ENCODE data around the gene ADAP2.
A peak's percentile ranks its signal among the peaks of the same experiment; 100 is the strongest.
"Not testable (repeated sequence)": the region's sequence is repeated elsewhere in the genome, so short reads cannot be mapped to it uniquely, and the experiment has no call there.

The ADAP2 gene

GRCh38 chr17:30920683-30921543 lies 832 bp upstream of the ADAP2 start:
- Mint-ChIP-seq H3K36me3 (ENCODE audit: insufficient read depth) (peaks cover 3% of the 10 kb centered on the region), H3K4me3 (peak overlapping the region; percentile 47 to 60), H3K27me3 (peaks cover 40 to 68% of the 10 kb centered on the region in 2 donors), H3K27ac (no peak overlapping the region), H3K9me3 (no peaks in the 10 kb centered on the region), H3K4me1 (ENCODE audit: low read depth in 2 of 2) (peaks cover 6 to 10% of the 10 kb centered on the region in 2 donors)
- ATAC-seq (replicated peaks) (no peak), DNase-seq (no peak)

GRCh38 chr17:30922235-30923030 lies 688 bp downstream of the ADAP2 start:
- H3K4me1 Mint-ChIP-seq (ENCODE audit: low read depth in 2 of 2), result peaks cover 6 to 10% of the 10 kb centered on the region in 2 donors
- H3K27me3 Mint-ChIP-seq, result peaks cover 55 to 83% of the 10 kb centered on the region in 2 donors
- peak overlapping the region; percentile 71 to 74 for H3K4me3 Mint-ChIP-seq
- no peak for DNase-seq
- ATAC-seq (replicated peaks), result no peak
- no peaks in the 10 kb centered on the region for H3K9me3 Mint-ChIP-seq
- peak overlapping the region in 1 of 2 donors; percentile 72 for H3K27ac Mint-ChIP-seq
- H3K36me3 Mint-ChIP-seq (ENCODE audit: insufficient read depth), result peaks cover 3% of the 10 kb centered on the region

- peaks cover 6 to 10% of the 10 kb centered on the region in 2 donors for H3K4me1 Mint-ChIP-seq (ENCODE audit: low read depth in 2 of 2)
- H3K27me3 Mint-ChIP-seq, result peaks cover 55 to 83% of the 10 kb centered on the region in 2 donors
These were observed 2.6 kb downstream of the ADAP2 start for GRCh38 chr17:30924341-30924740.

GRCh38 chr17:30926516-30926915 lies 4.8 kb downstream of the ADAP2 start:
- no peak overlapping the region for H3K27ac Mint-ChIP-seq
- H3K36me3 Mint-ChIP-seq (ENCODE audit: insufficient read depth), result peaks cover 6% of the 10 kb centered on the region
- peaks cover 6 to 7% of the 10 kb centered on the region in 2 donors for H3K4me1 Mint-ChIP-seq (ENCODE audit: low read depth in 2 of 2)
- no peaks in the 10 kb centered on the region for H3K9me3 Mint-ChIP-seq
- DNase-seq (no peak), ATAC-seq (replicated peaks) (no peak)
- H3K4me3 Mint-ChIP-seq, result no peak overlapping the region
- peaks cover 40 to 73% of the 10 kb centered on the region in 2 donors for H3K27me3 Mint-ChIP-seq

More at GRCh38 chr17:30924341-30924740, 2.6 kb downstream of the ADAP2 start:
- H3K4me3 Mint-ChIP-seq, result peak overlapping the region in 1 of 2 donors; percentile 34
- peaks cover 3% of the 10 kb centered on the region for H3K36me3 Mint-ChIP-seq (ENCODE audit: insufficient read depth)
- no peaks in the 10 kb centered on the region for H3K9me3 Mint-ChIP-seq
- no peak for ATAC-seq (replicated peaks)
- H3K27ac Mint-ChIP-seq, result no peak overlapping the region
- no peak for DNase-seq

- H3K9me3 Mint-ChIP-seq, result no peaks in the 10 kb centered on the region
- no peak for DNase-seq
- H3K27me3 Mint-ChIP-seq, result peaks cover 32 to 61% of the 10 kb centered on the region in 2 donors
- H3K27ac Mint-ChIP-seq, result no peak overlapping the region
- no peak overlapping the region for H3K4me3 Mint-ChIP-seq
- peaks cover 6% of the 10 kb centered on the region for H3K36me3 Mint-ChIP-seq (ENCODE audit: insufficient read depth)
- peaks cover 2% of the 10 kb centered on the region in 2 donors for H3K4me1 Mint-ChIP-seq (ENCODE audit: low read depth in 2 of 2)
- ATAC-seq (replicated peaks), result no peak
These were observed 6.0 kb downstream of the ADAP2 start for GRCh38 chr17:30927756-30928155.

GRCh38 chr17:30928584-30928983 lies 6.8 kb downstream of the ADAP2 start:
- Mint-ChIP-seq H3K36me3 (ENCODE audit: insufficient read depth) (peaks cover 3% of the 10 kb centered on the region), H3K27me3 (peaks cover 28 to 54% of the 10 kb centered on the region in 2 donors), H3K9me3 (no peaks in the 10 kb centered on the region), H3K27ac (no peak overlapping the region), H3K4me1 (ENCODE audit: low read depth in 2 of 2) (no peaks in the 10 kb centered on the region), H3K4me3 (no peak overlapping the region)
- ATAC-seq (replicated peaks), result no peak
- DNase-seq, result no peak

- no peaks in the 10 kb centered on the region for H3K4me1 Mint-ChIP-seq (ENCODE audit: low read depth in 2 of 2)
- ATAC-seq (replicated peaks), result no peak
- peaks cover 3% of the 10 kb centered on the region for H3K36me3 Mint-ChIP-seq (ENCODE audit: insufficient read depth)
- no peak for DNase-seq
- H3K27me3 Mint-ChIP-seq, result peaks cover 26 to 54% of the 10 kb centered on the region in 2 donors
- H3K9me3 Mint-ChIP-seq, result no peaks in the 10 kb centered on the region
- no peak overlapping the region for H3K27ac Mint-ChIP-seq
- H3K4me3 Mint-ChIP-seq, result no peak overlapping the region
These were observed 7.4 kb downstream of the ADAP2 start for GRCh38 chr17:30929081-30929633.

GRCh38 chr17:30929861-30930260 lies 8.1 kb downstream of the ADAP2 start:
- H3K9me3 Mint-ChIP-seq; ATAC-seq (replicated peaks); H3K27ac Mint-ChIP-seq; H3K4me1 Mint-ChIP-seq (ENCODE audit: low read depth in 2 of 2); DNase-seq; H3K4me3 Mint-ChIP-seq; H3K36me3 Mint-ChIP-seq (ENCODE audit: insufficient read depth): not testable (repeated sequence)
- H3K27me3 Mint-ChIP-seq, result peaks cover 22 to 48% of the 10 kb centered on the region in 2 donors

GRCh38 chr17:30930495-30930894 lies 8.8 kb downstream of the ADAP2 start:
- H3K9me3 Mint-ChIP-seq, result no peaks in the 10 kb centered on the region
- H3K4me3 Mint-ChIP-seq, result no peak overlapping the region
- ATAC-seq (replicated peaks) (no peak), DNase-seq (no peak)
- H3K27ac Mint-ChIP-seq, result no peak overlapping the region
- no peaks in the 10 kb centered on the region for H3K4me1 Mint-ChIP-seq (ENCODE audit: low read depth in 2 of 2)
- peaks cover 19 to 43% of the 10 kb centered on the region in 2 donors for H3K27me3 Mint-ChIP-seq
- peaks cover 3% of the 10 kb centered on the region for H3K36me3 Mint-ChIP-seq (ENCODE audit: insufficient read depth)

- peaks cover 8 to 32% of the 10 kb centered on the region in 2 donors for H3K27me3 Mint-ChIP-seq
These were observed 9.8 kb downstream of the ADAP2 start for GRCh38 chr17:30931582-30931981.

GRCh38 chr17:30933966-30934365 lies 12.2 kb downstream of the ADAP2 start:
- no peaks in the 10 kb centered on the region for H3K9me3 Mint-ChIP-seq
- H3K27me3 Mint-ChIP-seq, result peaks cover 0 to 15% of the 10 kb centered on the region in 2 donors
- H3K27ac Mint-ChIP-seq, result no peak overlapping the region
- ATAC-seq (replicated peaks) (no peak), DNase-seq (no peak)
- H3K4me3 Mint-ChIP-seq, result no peak overlapping the region
- H3K36me3 Mint-ChIP-seq (ENCODE audit: insufficient read depth), result peaks cover 3% of the 10 kb centered on the region
- H3K4me1 Mint-ChIP-seq (ENCODE audit: low read depth in 2 of 2), result no peaks in the 10 kb centered on the region

More at GRCh38 chr17:30931582-30931981, 9.8 kb downstream of the ADAP2 start:
- not testable (repeated sequence) for H3K36me3 Mint-ChIP-seq (ENCODE audit: insufficient read depth); DNase-seq; H3K4me1 Mint-ChIP-seq (ENCODE audit: low read depth in 2 of 2); H3K27ac Mint-ChIP-seq; H3K4me3 Mint-ChIP-seq; ATAC-seq (replicated peaks); H3K9me3 Mint-ChIP-seq

GRCh38 chr17:30939051-30939689 lies 17.4 kb downstream of the ADAP2 start:
- Mint-ChIP-seq H3K4me1 (ENCODE audit: low read depth in 2 of 2) (no peaks in the 10 kb centered on the region), H3K4me3 (peak overlapping the region in 1 of 2 donors; percentile 30), H3K27ac (peak overlapping the region in 1 of 2 donors; percentile 35), H3K9me3 (no peaks in the 10 kb centered on the region), H3K27me3 (no peaks in the 10 kb centered on the region), H3K36me3 (ENCODE audit: insufficient read depth) (no peaks in the 10 kb centered on the region)
- ATAC-seq (replicated peaks), result no peak
- DNase-seq, result no peak

Data from effector memory CD8-positive, alpha-beta T cell (primary cell).